Measurements from ENCODE around the gene DTNB.

- TF ChIP-seq RAD21 (conservative IDR thresholded peaks at IDR 0.05), result no peak
- no peak for TF ChIP-seq CTCF (IDR thresholded peaks at IDR 0.05; ENCODE audit: poor library complexity, severe bottlenecking)
- no peak for TF ChIP-seq EP300 (conservative IDR thresholded peaks at IDR 0.05; ENCODE audit: poor library complexity, severe bottlenecking)
Measured at GRCh38 chr2:25358249-25358815, 315.0 kb downstream of the DTNB start.
